Measurements from ENCODE around the gene SHANK1.

SHANK1 gene

GRCh38 chr19:50632151-50632835 is 87.3 kb downstream of the SHANK1 start:
- H3K4me2 ChIP-seq (ENCODE audit: low read length), result no peak overlapping the region
- no peak overlapping the region for H3K27ac ChIP-seq (ENCODE audit: low read depth, low read length)
- H3K9me2 ChIP-seq (replicated peaks; ENCODE audit: control insufficient read depth, low read length), result no peaks in the 10 kb centered on the region
- TF ChIP-seq, protein P1, sequence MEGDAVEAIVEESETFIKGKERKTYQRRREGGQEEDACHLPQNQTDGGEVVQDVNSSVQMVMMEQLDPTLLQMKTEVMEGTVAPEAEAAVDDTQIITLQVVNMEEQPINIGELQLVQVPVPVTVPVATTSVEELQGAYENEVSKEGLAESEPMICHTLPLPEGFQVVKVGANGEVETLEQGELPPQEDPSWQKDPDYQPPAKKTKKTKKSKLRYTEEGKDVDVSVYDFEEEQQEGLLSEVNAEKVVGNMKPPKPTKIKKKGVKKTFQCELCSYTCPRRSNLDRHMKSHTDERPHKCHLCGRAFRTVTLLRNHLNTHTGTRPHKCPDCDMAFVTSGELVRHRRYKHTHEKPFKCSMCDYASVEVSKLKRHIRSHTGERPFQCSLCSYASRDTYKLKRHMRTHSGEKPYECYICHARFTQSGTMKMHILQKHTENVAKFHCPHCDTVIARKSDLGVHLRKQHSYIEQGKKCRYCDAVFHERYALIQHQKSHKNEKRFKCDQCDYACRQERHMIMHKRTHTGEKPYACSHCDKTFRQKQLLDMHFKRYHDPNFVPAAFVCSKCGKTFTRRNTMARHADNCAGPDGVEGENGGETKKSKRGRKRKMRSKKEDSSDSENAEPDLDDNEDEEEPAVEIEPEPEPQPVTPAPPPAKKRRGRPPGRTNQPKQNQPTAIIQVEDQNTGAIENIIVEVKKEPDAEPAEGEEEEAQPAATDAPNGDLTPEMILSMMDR (IDR thresholded peaks at IDR 0.05; ENCODE audit: low read depth, low read length, poor library complexity, severe bottlenecking), result peak; percentile 25
- no peak for TF ChIP-seq EZH2phosphoT487 (IDR thresholded peaks at IDR 0.05; ENCODE audit: borderline replicate concordance, low read length)
- H3F3A ChIP-seq (ENCODE audit: control insufficient read depth, insufficient read depth), result no peaks in the 10 kb centered on the region
- H3K4me3 ChIP-seq (ENCODE audit: low read length), result no peak overlapping the region
- no peaks in the 10 kb centered on the region for H3K79me2 ChIP-seq (ENCODE audit: control insufficient read depth, low read length)
- no peaks in the 10 kb centered on the region for H3K27me3 ChIP-seq (ENCODE audit: control insufficient read depth, low read length)
- H4K20me1 ChIP-seq (ENCODE audit: control insufficient read depth, insufficient read depth, low read depth, low read length), result no peaks in the 10 kb centered on the region
- no peaks in the 10 kb centered on the region for H3K36me3 ChIP-seq (ENCODE audit: control insufficient read depth, low read length)
- H3K9me3 ChIP-seq (ENCODE audit: control insufficient read depth, insufficient read depth, low read length), result peaks cover 15% of the 10 kb centered on the region
- H3K4me1 ChIP-seq (ENCODE audit: control insufficient read depth, low read length), result no peaks in the 10 kb centered on the region

DNA sequence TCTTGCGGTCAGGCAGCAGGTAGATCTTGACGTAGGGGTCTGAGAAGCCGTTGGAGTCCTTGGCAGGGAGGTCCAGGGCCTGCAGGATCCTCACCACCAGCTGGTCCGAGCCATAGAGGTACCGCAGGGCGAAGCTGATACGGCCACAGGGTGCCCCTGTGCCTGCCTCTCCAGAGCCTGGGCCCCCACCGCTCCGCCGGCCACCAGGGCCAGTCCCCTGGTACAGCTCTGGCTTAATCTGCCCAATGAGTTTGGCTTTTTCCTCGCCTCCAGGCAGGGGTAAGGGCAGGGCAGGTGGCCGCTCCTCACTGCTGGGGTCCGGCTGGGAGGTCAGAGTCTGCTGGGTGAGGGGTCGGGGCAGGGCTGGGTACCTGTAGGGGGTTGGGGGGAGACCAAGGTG is 89.8 kb downstream of the SHANK1 start:
- Histone ChIP-seq H3K27me3 (ENCODE audit: control insufficient read depth, low read length) (no peaks in the 10 kb centered on the region), H3K4me1 (ENCODE audit: control insufficient read depth, low read length) (no peaks in the 10 kb centered on the region), H3K36me3 (ENCODE audit: control insufficient read depth, low read length) (no peaks in the 10 kb centered on the region), H3K79me2 (ENCODE audit: control insufficient read depth, low read length) (no peaks in the 10 kb centered on the region), H3K9me2 (replicated peaks; ENCODE audit: control insufficient read depth, low read length) (no peaks in the 10 kb centered on the region), H3F3A (ENCODE audit: control insufficient read depth, insufficient read depth) (no peaks in the 10 kb centered on the region), H3K4me3 (ENCODE audit: low read length) (no peak overlapping the region), H3K9me3 (ENCODE audit: control insufficient read depth, insufficient read depth, low read length) (peaks cover 11% of the 10 kb centered on the region), H3K4me2 (ENCODE audit: low read length) (no peak overlapping the region), H3K27ac (ENCODE audit: low read depth, low read length) (no peak overlapping the region), H4K20me1 (ENCODE audit: control insufficient read depth, insufficient read depth, low read depth, low read length) (no peaks in the 10 kb centered on the region)
- TF ChIP-seq EZH2phosphoT487 (IDR thresholded peaks at IDR 0.05; ENCODE audit: borderline replicate concordance, low read length), result no peak

GRCh38 chr19:50629194-50629593 is 90.4 kb downstream of the SHANK1 start:
- peaks cover 8% of the 10 kb centered on the region for H3K9me3 ChIP-seq (ENCODE audit: control insufficient read depth, insufficient read depth, low read length)
- no peaks in the 10 kb centered on the region for H3K4me1 ChIP-seq (ENCODE audit: control insufficient read depth, low read length)
- H3K79me2 ChIP-seq (ENCODE audit: control insufficient read depth, low read length), result no peaks in the 10 kb centered on the region
- no peak overlapping the region for H3K4me3 ChIP-seq (ENCODE audit: low read length)
- no peak overlapping the region for H3K4me2 ChIP-seq (ENCODE audit: low read length)
- H3F3A ChIP-seq (ENCODE audit: control insufficient read depth, insufficient read depth), result no peaks in the 10 kb centered on the region
- no peaks in the 10 kb centered on the region for H3K9me2 ChIP-seq (replicated peaks; ENCODE audit: control insufficient read depth, low read length)
- no peaks in the 10 kb centered on the region for H3K27me3 ChIP-seq (ENCODE audit: control insufficient read depth, low read length)
- no peaks in the 10 kb centered on the region for H3K36me3 ChIP-seq (ENCODE audit: control insufficient read depth, low read length)
- no peak for TF ChIP-seq EZH2phosphoT487 (IDR thresholded peaks at IDR 0.05; ENCODE audit: borderline replicate concordance, low read length)
- TF ChIP-seq, protein P1 (IDR thresholded peaks at IDR 0.05; ENCODE audit: low read depth, low read length, poor library complexity, severe bottlenecking), result no peak
- no peaks in the 10 kb centered on the region for H4K20me1 ChIP-seq (ENCODE audit: control insufficient read depth, insufficient read depth, low read depth, low read length)
- H3K27ac ChIP-seq (ENCODE audit: low read depth, low read length), result no peak overlapping the region

- H3K9me3 ChIP-seq (ENCODE audit: control insufficient read depth, insufficient read depth, low read length), result 0 out of 2 replicates have a peak, but pooled peaks cover 3% of the 10 kb centered on the region
- no peak overlapping the region for H3K4me3 ChIP-seq (ENCODE audit: low read length)
- H3F3A ChIP-seq (ENCODE audit: control insufficient read depth, insufficient read depth), result no peaks in the 10 kb centered on the region
- H3K4me2 ChIP-seq (ENCODE audit: low read length), result no peak overlapping the region
- no peaks in the 10 kb centered on the region for H3K79me2 ChIP-seq (ENCODE audit: control insufficient read depth, low read length)
- TF ChIP-seq EZH2phosphoT487 (IDR thresholded peaks at IDR 0.05; ENCODE audit: borderline replicate concordance, low read length), result no peak
- TF ChIP-seq, protein P1 (IDR thresholded peaks at IDR 0.05; ENCODE audit: low read depth, low read length, poor library complexity, severe bottlenecking), result no peak
- no peaks in the 10 kb centered on the region for H3K4me1 ChIP-seq (ENCODE audit: control insufficient read depth, low read length)
- no peaks in the 10 kb centered on the region for H4K20me1 ChIP-seq (ENCODE audit: control insufficient read depth, insufficient read depth, low read depth, low read length)
- H3K36me3 ChIP-seq (ENCODE audit: control insufficient read depth, low read length), result no peaks in the 10 kb centered on the region
- H3K9me2 ChIP-seq (replicated peaks; ENCODE audit: control insufficient read depth, low read length), result no peaks in the 10 kb centered on the region
- H3K27ac ChIP-seq (ENCODE audit: low read depth, low read length), result no peak overlapping the region
- no peaks in the 10 kb centered on the region for H3K27me3 ChIP-seq (ENCODE audit: control insufficient read depth, low read length)
Observed at GRCh38 chr19:50628551-50628950, 91.1 kb downstream of the SHANK1 start.

Measured in DOHH2 (cell line).